ENCODE data around the gene LRMDA. TPM values are rescaled to one million over a fixed set of nuclear protein-coding genes. Genes with fewer than 3 reads are reported as not detected.
"Not testable (repeated sequence)": the region's sequence is repeated elsewhere in the genome, so short reads cannot be mapped to it uniquely, and the experiment has no call there.

LRMDA gene
- total RNA-seq, 2 experiments from 2014 or later: not detected

DNA sequence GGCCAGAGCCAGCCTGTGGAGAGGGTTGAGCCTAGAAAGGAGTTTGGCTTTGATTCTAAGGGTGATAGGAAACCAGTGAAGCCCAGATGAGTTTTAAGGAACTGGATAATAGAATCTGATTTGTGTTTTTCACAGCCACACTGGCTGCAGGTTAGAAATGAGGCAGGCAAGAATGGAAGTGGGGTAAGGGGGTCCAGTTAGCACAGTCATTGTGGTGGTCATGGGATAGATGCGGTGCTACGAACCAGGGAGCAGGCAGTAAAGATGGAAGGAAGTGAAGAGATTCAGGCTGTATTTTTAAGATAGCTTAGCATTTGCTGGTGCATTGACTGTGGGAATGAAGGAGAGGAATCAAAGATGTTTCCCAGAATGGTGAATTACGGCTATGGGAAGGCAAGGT lies 322.2 kb downstream of the LRMDA start:
- DNase-seq: no peak
- H3K9me3 Mint-ChIP-seq: no peaks in the 10 kb centered on the region
- ATAC-seq (ENCODE audit: low read depth): no peak
- no peak overlapping the region for H3K4me3 Mint-ChIP-seq
- H3K27me3 Mint-ChIP-seq: peaks cover 4% of the 10 kb centered on the region
- POLR2A ChIA-PET: no interaction called here
- no peaks in the 10 kb centered on the region for H3K36me3 Mint-ChIP-seq
- H3K27ac Mint-ChIP-seq: no peak overlapping the region
- no peaks in the 10 kb centered on the region for H3K4me1 Mint-ChIP-seq

DNA sequence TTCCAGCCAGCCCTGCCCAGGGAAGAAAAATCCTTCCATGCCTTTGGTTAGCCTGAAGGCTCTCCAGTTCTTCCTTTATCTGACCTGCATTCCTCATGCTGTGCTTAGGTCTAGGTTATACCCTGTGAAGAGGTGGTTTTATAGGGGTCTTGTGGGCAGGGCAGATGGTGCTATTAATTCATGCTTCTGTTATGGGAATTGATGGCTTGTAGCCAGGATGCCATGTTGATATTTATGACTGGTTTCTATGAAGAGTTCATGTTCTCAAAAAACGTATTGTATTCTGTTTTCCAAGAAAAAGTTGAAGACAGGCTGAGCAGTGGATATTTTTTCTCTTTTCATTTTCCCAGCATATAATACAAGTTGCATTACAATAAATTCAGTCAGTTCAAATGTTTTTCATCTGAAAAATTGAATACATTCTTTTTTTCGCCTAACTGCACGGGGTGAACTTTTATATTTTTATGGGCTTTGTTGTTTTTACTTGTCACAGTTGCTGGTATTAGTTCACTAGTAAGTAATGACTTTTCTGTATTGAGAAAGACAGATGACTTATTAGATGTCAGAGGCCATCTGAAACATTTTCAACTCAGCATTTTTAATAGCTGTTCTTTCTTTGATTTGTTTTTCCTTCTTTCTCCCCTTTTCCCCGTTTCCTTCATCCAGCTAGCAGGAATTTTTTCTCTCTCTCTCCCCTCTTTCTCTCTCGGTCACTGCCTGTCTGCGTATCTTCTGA lies 322.8 kb downstream of the LRMDA start:
- POLR2A ChIA-PET: no interaction called here
- Mint-ChIP-seq H3K4me3 (no peak overlapping the region), H3K27ac (no peak overlapping the region), H3K27me3 (peaks cover 4% of the 10 kb centered on the region), H3K4me1 (no peaks in the 10 kb centered on the region), H3K36me3 (no peaks in the 10 kb centered on the region), H3K9me3 (no peaks in the 10 kb centered on the region)
- DNase-seq: no peak
- no peak for ATAC-seq (ENCODE audit: low read depth)

DNA sequence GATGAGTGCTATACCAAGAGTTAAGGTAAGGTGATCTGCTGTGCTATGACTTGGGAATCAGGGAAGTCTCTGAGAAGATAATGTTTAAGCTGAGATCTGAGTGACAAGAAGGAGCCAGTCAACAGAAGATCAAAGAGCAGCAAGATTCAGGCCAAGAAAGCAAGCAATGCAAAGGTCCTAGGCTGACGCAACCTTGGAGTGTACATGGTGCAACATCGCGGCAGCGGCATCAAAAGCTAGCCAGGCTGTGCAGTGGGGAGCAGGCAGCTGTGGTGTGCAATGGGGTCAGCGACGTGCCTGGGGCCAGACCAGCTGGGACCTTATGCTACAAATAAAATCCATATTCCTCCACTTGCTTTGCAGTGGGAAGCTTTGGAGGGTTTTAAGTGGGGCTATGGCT lies 324.1 kb downstream of the LRMDA start:
- Mint-ChIP-seq H3K36me3 (no peaks in the 10 kb centered on the region), H3K4me3 (no peak overlapping the region), H3K27ac (no peak overlapping the region), H3K4me1 (no peaks in the 10 kb centered on the region), H3K9me3 (no peaks in the 10 kb centered on the region), H3K27me3 (peaks cover 4% of the 10 kb centered on the region)
- POLR2A ChIA-PET: no interaction called here
- ATAC-seq (ENCODE audit: low read depth) (no peak), DNase-seq (no peak)

DNA sequence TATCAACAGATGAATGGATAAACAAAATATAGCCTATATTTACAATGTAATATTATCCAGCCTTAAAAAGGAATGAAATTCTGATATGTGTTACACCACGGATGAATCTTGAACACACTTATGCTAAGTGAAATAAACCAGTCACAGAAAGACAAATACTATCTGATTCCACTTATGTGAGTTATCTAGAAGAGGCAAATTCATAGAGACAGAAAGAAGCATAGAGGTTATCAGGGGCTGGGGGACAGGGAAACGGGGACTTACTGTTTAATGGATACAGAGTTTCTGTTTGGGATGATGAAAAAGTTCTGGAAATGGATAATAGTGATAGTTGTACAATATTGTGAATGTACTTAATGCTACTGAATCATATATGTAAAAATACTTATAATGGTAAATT lies 329.9 kb downstream of the LRMDA start:
- H3K9me3 Mint-ChIP-seq: no peaks in the 10 kb centered on the region
- H3K4me1 Mint-ChIP-seq: peaks cover 1% of the 10 kb centered on the region
- no peak overlapping the region for H3K27ac Mint-ChIP-seq

DNA sequence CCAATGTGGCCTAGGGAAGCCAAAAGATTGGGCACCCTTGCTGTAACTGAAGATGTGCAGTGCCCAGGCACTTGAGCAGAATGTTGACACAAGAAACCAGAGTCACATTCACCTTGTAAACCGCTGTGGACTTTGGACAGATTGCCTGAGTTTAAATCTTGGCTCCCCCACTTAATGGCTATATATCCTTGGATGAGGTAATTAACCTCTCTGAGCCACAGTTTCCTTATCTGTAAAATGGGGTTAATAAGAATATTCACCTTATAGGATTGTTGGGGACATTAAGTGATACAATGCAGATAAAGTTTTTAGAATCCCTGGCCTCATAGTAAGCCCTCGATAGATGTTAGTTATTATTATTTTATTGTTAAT lies 331.0 kb downstream of the LRMDA start:
- H3K4me3 Mint-ChIP-seq: no peak overlapping the region
- POLR2A ChIA-PET: no interaction called here
- peaks cover 1% of the 10 kb centered on the region for H3K4me1 Mint-ChIP-seq
- H3K27ac Mint-ChIP-seq: no peak overlapping the region
- DNase-seq: no peak
- no peaks in the 10 kb centered on the region for H3K36me3 Mint-ChIP-seq
- no peaks in the 10 kb centered on the region for H3K9me3 Mint-ChIP-seq
- no peak for ATAC-seq (ENCODE audit: low read depth)
- peaks cover 5% of the 10 kb centered on the region for H3K27me3 Mint-ChIP-seq

More for the DNA sequence above, 329.9 kb downstream of the LRMDA start:
- no peak for DNase-seq
- ATAC-seq (ENCODE audit: low read depth): no peak
- Mint-ChIP-seq H3K4me3 (no peak overlapping the region), H3K27me3 (peaks cover 2% of the 10 kb centered on the region), H3K36me3 (no peaks in the 10 kb centered on the region)
- POLR2A ChIA-PET: no interaction called here

DNA sequence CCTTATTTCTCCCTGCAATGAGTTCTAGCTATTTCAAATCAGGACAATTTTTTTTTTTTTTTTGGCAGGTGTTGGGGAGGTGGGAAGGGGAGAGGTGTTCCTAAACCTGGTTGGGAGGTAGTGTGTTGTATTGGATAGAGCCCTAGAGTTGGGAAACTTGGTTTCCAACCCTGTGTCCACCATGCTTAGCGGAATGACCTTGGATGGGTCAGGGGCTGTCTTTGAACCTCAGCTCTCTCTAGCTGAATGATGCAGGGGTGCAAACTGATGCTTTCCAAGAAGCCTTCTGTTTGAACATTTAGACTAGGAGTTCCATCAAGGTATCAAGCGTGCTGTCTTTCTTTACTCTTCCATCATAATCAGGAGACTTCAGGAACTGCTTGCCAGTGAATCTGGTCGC lies 332.2 kb downstream of the LRMDA start:
- H3K9me3 Mint-ChIP-seq: no peaks in the 10 kb centered on the region
- POLR2A ChIA-PET: no interaction called here
- H3K4me1 Mint-ChIP-seq: peaks cover 1% of the 10 kb centered on the region
- no peaks in the 10 kb centered on the region for H3K36me3 Mint-ChIP-seq
- H3K4me3 Mint-ChIP-seq: no peak overlapping the region
- DNase-seq (no peak), ATAC-seq (ENCODE audit: low read depth) (no peak)
- no peak overlapping the region for H3K27ac Mint-ChIP-seq
- peaks cover 6% of the 10 kb centered on the region for H3K27me3 Mint-ChIP-seq

DNA sequence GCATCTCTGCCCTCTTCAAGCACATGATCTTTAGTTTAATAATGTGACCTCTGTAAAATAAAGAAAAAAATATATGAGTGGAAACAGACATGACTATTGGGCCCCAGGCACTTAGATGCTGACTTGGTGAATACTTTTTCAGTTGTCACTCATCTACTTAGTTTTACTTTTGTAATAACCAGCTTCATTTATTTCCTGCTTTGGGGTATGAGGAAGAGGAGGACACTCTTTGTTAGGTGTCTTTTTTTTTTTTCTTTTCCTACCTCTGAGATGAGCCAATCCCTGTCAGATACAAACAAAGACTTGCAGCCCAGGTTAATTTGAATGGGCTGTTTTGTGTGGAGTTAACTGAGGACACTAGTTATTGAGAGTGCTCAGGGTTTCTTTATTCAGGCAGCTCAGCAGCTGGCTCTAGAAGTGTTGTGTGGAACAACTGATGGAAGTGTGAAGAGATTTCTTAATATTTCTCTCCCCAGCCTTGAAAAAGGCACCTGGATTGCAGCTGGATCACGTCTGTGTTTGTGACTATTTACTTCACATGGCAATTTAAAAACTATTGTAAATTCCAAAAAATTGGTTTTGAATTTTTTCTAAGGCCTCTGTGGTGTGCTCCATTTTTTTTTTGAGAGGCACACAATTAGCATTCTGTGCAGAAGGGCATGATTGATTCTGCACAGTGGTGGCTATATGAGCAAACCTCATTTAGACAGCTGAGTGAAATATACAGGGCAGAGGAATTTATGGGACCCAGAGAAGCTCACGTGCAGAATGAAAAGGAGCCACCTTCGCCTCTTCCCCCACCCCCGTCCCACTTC lies 333.8 kb downstream of the LRMDA start:
- no peak for ATAC-seq (ENCODE audit: low read depth)

DNA sequence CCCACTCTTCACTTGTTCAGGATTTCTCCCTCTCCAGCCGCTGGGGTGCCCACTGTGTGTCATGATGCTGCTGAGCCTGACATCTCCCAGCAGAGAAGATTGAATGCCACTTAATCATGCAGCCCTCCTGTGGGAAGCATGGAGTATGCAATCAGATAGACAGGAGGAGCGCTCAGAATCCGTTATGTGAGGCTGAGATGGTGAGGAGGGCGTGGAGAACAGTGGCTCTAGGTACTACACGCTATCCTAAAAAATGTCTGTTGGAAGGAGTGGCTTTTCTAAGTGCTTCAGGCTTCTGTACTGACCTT lies 334.3 kb downstream of the LRMDA start:
- peaks cover 7% of the 10 kb centered on the region for H3K27me3 Mint-ChIP-seq
- no peaks in the 10 kb centered on the region for H3K36me3 Mint-ChIP-seq
- no peak overlapping the region for H3K27ac Mint-ChIP-seq
- no peak overlapping the region for H3K4me3 Mint-ChIP-seq
- ATAC-seq (ENCODE audit: low read depth) (no peak), DNase-seq (no peak)
- H3K4me1 Mint-ChIP-seq: peaks cover 1% of the 10 kb centered on the region
- POLR2A ChIA-PET: no interaction called here
- H3K9me3 Mint-ChIP-seq: no peaks in the 10 kb centered on the region

More for the DNA sequence above, 333.8 kb downstream of the LRMDA start:
- Mint-ChIP-seq H3K9me3 (no peaks in the 10 kb centered on the region), H3K4me1 (peaks cover 1% of the 10 kb centered on the region), H3K4me3 (no peak overlapping the region), H3K27ac (no peak overlapping the region), H3K36me3 (no peaks in the 10 kb centered on the region), H3K27me3 (peaks cover 7% of the 10 kb centered on the region)
- no peak for DNase-seq
- POLR2A ChIA-PET: no interaction called here

DNA sequence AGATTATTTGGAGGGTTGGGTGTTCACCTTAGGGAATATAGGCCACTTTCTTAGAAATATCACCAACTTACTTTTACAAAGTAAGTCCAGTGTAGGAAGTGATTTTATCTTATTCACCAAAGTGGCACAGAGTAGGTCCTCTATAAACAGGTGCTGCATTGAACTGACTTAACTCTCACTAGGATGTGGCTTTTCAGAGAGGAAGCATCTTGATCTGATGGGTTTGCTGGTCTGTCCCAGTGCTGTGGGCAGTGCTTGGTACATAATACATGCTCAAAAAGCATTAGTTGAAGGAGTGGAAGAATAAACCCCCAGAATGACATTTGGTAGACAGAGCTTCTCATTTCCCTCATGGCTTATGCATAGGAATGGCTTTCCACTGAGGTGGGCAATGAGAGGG lies 334.7 kb downstream of the LRMDA start:
- POLR2A ChIA-PET: no interaction called here
- Mint-ChIP-seq H3K27me3 (peaks cover 5% of the 10 kb centered on the region), H3K4me3 (no peak overlapping the region), H3K9me3 (no peaks in the 10 kb centered on the region), H3K27ac (no peak overlapping the region), H3K36me3 (no peaks in the 10 kb centered on the region), H3K4me1 (peaks cover 1% of the 10 kb centered on the region)
- DNase-seq (no peak), ATAC-seq (ENCODE audit: low read depth) (no peak)

DNA sequence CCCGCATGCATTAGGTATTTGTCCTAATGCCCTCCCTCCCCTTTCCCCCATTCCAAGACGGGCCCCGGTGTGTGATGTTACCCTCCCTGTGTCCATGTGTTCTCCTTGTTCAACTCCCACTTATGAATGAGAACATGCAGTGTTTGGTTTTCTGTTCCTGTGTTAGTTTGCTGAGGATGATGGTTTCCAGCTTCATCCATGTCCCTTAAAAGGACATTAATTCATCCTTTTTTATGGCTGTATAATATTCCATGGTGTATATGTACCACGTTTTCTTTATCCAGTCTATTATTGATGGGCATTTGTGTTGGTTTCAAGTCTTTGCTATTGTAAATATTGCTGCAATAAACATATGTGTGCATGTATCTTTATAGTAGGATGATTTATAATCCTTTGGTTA lies 335.3 kb downstream of the LRMDA start:
- H3K9me3 Mint-ChIP-seq; ATAC-seq (ENCODE audit: low read depth); DNase-seq; H3K4me3 Mint-ChIP-seq; H3K27me3 Mint-ChIP-seq; H3K4me1 Mint-ChIP-seq; H3K27ac Mint-ChIP-seq; H3K36me3 Mint-ChIP-seq; POLR2A ChIA-PET: not testable (repeated sequence)

DNA sequence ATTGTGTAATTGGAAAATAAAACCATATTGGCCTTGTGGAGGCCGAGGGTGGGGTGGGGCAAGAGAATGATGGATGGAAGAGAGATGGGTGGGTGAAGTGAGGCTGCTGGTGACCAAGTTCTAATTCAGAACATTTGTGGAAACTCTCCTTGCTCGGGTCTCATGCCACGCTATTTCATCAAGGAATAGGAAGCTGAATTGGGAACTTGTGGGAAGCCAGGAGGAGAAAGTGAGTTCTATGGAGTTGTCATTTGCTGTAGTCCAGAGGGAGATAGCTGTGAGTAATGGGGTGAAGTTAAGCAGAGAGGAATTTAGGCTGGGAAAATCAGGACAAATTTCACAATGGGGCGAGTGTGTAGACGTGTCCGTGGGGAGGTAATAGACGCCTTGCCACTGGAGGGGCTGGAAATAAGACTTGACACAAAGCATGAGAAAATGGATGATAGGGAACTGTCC lies 339.2 kb downstream of the LRMDA start:
- no peaks in the 10 kb centered on the region for H3K9me3 Mint-ChIP-seq
- H3K36me3 Mint-ChIP-seq: peaks cover 2% of the 10 kb centered on the region
- H3K27me3 Mint-ChIP-seq: peaks cover 5% of the 10 kb centered on the region
- no peak overlapping the region for H3K27ac Mint-ChIP-seq
- POLR2A ChIA-PET: no interaction called here
- peaks cover 13% of the 10 kb centered on the region for H3K4me1 Mint-ChIP-seq
- ATAC-seq (ENCODE audit: low read depth) (no peak), DNase-seq (no peak)
- no peak overlapping the region for H3K4me3 Mint-ChIP-seq

DNA sequence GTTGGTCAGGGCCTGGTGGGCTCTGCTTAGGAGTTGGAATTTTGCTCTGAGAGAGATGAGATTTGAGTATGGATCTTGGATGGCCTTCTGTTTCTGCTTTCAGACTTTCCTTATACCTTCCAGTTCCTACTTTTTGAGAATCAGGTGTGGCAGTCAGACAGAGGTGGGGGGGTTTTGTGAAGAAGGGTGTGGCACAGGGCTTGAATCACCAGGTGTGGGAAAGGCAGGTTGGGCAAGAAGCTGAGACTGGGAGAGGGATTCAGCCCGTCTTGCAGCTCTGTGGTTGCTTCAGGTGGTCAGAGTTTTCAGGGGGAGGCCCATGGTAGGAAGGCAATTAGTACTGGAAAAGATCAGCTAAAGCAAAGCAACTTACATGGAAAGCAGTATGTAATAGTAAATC lies 340.2 kb downstream of the LRMDA start:
- Mint-ChIP-seq H3K27me3 (peaks cover 5% of the 10 kb centered on the region), H3K4me1 (peaks cover 12% of the 10 kb centered on the region), H3K4me3 (peak overlapping the region; percentile 58), H3K36me3 (peaks cover 2% of the 10 kb centered on the region), H3K27ac (peak overlapping the region; percentile 83), H3K9me3 (no peaks in the 10 kb centered on the region)
- DNase-seq (no peak), ATAC-seq (ENCODE audit: low read depth) (no peak)
- POLR2A ChIA-PET: no interaction called here

DNA sequence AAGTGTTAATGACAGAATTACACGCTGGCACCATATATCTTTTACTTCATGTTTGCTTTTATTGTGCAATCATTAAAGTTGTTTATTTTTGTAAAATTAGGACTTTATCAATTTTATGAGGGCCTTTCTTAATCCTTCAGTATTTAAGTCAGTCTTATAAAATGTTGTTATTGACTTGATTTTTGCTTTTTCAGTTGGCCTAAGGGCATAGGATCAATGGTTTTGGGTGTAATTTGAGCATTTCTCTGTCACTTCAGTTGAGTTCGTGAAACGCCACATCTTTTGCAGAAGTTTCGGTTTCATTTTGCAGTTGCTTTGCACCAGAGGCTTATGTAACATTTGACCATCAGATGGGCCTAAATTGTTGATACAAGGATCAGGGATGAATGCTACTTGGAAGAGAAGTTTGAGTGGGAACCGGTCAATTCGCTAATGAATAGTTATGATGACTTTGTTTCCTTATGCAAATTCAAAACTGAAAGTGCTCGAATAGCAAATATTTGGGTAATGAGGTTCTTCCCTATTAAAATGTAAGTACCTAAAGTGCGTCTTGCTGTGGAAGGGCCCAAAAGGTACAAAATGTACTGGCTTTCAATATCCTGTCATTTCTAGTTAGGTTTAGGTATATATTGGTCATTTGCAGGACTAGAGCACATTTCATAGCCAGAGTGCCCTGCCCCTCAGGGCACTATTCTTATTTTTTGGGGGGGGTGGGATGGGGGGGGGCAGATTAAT lies 340.9 kb downstream of the LRMDA start:
- peak; percentile 30 for ATAC-seq (ENCODE audit: low read depth)
- peaks cover 12% of the 10 kb centered on the region for H3K4me1 Mint-ChIP-seq
- POLR2A ChIA-PET: no interaction called here
- peak overlapping the region; percentile 91 for H3K27ac Mint-ChIP-seq
- DNase-seq: no peak
- peaks cover 2% of the 10 kb centered on the region for H3K36me3 Mint-ChIP-seq
- peak overlapping the region; percentile 85 for H3K4me3 Mint-ChIP-seq
- H3K9me3 Mint-ChIP-seq: no peaks in the 10 kb centered on the region
- peaks cover 2% of the 10 kb centered on the region for H3K27me3 Mint-ChIP-seq
